Retina (tissue), 1 donor: ENCODE results near the gene SPINK9.
"Not testable (repeated sequence)": the region's sequence is repeated elsewhere in the genome, so short reads cannot be mapped to it uniquely, and the experiment has no call there.

Source experiments
- DNase-seq: peaks from one replicate; pipeline ENCODE4 v3.0.0-alpha.2; 2016

SPINK9 gene

GRCh38 chr5:148335259-148335658, at the start of gene SPINK9:
TSS of gene SPINK9 (plus strand) at chr5:148335559. CDS start at chr5:148335614, 55 bp downstream.
- DNase-seq = no peak

GRCh38 chr5:148290271-148291195, 44.8 kb upstream of the SPINK9 start:
- DNase-seq = no peak

GRCh38 chr5:148297731-148298130, 37.6 kb upstream of the SPINK9 start:
- DNase-seq = no peak

- DNase-seq = no peak
Observed at GRCh38 chr5:148306446-148306845, 28.9 kb upstream of the SPINK9 start.

GRCh38 chr5:148309019-148309418, 26.3 kb upstream of the SPINK9 start:
- DNase-seq = no peak

GRCh38 chr5:148309746-148310145, 25.6 kb upstream of the SPINK9 start:
- no peak for DNase-seq

- DNase-seq = no peak
Observed at GRCh38 chr5:148311484-148311883, 23.9 kb upstream of the SPINK9 start.

GRCh38 chr5:148312153-148312552, 23.2 kb upstream of the SPINK9 start, which contains the start of gene SPINK7:
TSS of gene SPINK7 (plus strand) at chr5:148312423. CDS start at chr5:148312484, 61 bp downstream.
- DNase-seq = no peak

- DNase-seq = no peak
Observed at GRCh38 chr5:148314187-148314586, 21.2 kb upstream of the SPINK9 start.

- no peak for DNase-seq
Observed at GRCh38 chr5:148314731-148315130, 20.6 kb upstream of the SPINK9 start.

GRCh38 chr5:148320011-148320963, 15.1 kb upstream of the SPINK9 start:
- DNase-seq = not testable (repeated sequence)

GRCh38 chr5:148333262-148333849, 2.0 kb upstream of the SPINK9 start:
- no peak for DNase-seq

GRCh38 chr5:148336704-148337435, 1.5 kb downstream of the SPINK9 start:
- no peak for DNase-seq

- no peak for DNase-seq
Observed at GRCh38 chr5:148342371-148343045, 7.1 kb downstream of the SPINK9 start.

GRCh38 chr5:148343046-148343407, 7.7 kb downstream of the SPINK9 start:
- DNase-seq = no peak

- DNase-seq = no peak
Observed at GRCh38 chr5:148343603-148344487, 8.5 kb downstream of the SPINK9 start.

- no peak for DNase-seq
Observed at GRCh38 chr5:148347706-148348105, 12.3 kb downstream of the SPINK9 start.

GRCh38 chr5:148352696-148353095, 17.3 kb downstream of the SPINK9 start:
- DNase-seq = no peak

- no peak for DNase-seq
Observed at GRCh38 chr5:148353634-148354033, 18.3 kb downstream of the SPINK9 start.

GRCh38 chr5:148364343-148364742, 29.0 kb downstream of the SPINK9 start:
- no peak for DNase-seq

- DNase-seq = no peak
Observed at GRCh38 chr5:148368299-148368698, 32.9 kb downstream of the SPINK9 start.
